Measurements from ENCODE around the gene CD8A.

The CD8A gene

GRCh38 chr2:86782748-86783147, 8.0 kb downstream of the CD8A start (continued):
- TF ChIP-seq POU6F1 (CRISPR knock-in tag; IDR thresholded peaks at IDR 0.05; ENCODE audit: borderline replicate concordance, low read depth) (no peak), CSDC2 (CRISPR knock-in tag; IDR thresholded peaks at IDR 0.05) (no peak)

DNA sequence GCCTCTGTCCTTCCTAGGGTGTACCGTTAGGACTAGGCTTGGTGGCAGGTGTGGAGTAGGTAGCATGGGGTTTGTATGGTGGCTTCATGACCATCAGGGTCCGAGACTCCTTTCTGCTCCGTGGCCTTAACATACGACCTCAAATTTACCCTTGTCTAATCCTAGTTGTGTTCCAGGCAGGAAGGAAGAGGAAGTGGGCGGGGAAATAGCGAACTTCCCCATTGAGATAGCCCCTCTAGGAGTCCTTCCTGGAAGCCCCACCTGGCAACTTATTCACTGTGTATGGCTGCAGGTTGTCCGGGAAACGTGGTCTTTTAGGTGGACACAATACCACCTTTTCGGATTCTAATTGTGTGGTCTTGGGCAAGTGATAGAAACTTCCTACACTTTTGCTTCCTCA, 9.3 kb downstream of the CD8A start:
- ATAC-seq = no peak
- no peak for TF ChIP-seq RARB (CRISPR knock-in tag; IDR thresholded peaks at IDR 0.05)
- TF ChIP-seq, protein P1, sequence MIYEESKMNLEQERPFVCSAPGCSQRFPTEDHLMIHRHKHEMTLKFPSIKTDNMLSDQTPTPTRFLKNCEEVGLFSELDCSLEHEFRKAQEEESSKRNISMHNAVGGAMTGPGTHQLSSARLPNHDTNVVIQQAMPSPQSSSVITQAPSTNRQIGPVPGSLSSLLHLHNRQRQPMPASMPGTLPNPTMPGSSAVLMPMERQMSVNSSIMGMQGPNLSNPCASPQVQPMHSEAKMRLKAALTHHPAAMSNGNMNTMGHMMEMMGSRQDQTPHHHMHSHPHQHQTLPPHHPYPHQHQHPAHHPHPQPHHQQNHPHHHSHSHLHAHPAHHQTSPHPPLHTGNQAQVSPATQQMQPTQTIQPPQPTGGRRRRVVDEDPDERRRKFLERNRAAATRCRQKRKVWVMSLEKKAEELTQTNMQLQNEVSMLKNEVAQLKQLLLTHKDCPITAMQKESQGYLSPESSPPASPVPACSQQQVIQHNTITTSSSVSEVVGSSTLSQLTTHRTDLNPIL (CRISPR knock-in tag; IDR thresholded peaks at IDR 0.05; ENCODE audit: low read depth) = no peak
- TF ChIP-seq CSDC2 (CRISPR knock-in tag; IDR thresholded peaks at IDR 0.05) = no peak

- ATAC-seq = no peak
- TF ChIP-seq CSDC2 (CRISPR knock-in tag; IDR thresholded peaks at IDR 0.05) (no peak), ZNF8 (CRISPR knock-in tag; IDR thresholded peaks at IDR 0.05) (no peak), RARB (CRISPR knock-in tag; IDR thresholded peaks at IDR 0.05) (no peak), TCF4 (CRISPR knock-in tag; IDR thresholded peaks at IDR 0.05; ENCODE audit: borderline replicate concordance) (no peak), TOX (CRISPR knock-in tag; IDR thresholded peaks at IDR 0.05; ENCODE audit: borderline replicate concordance) (no peak), ZFP3 (CRISPR knock-in tag; IDR thresholded peaks at IDR 0.05) (no peak), ZC3H10 (CRISPR knock-in tag; IDR thresholded peaks at IDR 0.05) (no peak), ZNF565 (CRISPR knock-in tag; conservative IDR thresholded peaks at IDR 0.05; ENCODE audit: low read depth) (no peak)
- TF ChIP-seq, protein P1 (CRISPR knock-in tag; IDR thresholded peaks at IDR 0.05; ENCODE audit: low read depth) = no peak
Observed at GRCh38 chr2:86779971-86780370, 10.7 kb downstream of the CD8A start.

DNA sequence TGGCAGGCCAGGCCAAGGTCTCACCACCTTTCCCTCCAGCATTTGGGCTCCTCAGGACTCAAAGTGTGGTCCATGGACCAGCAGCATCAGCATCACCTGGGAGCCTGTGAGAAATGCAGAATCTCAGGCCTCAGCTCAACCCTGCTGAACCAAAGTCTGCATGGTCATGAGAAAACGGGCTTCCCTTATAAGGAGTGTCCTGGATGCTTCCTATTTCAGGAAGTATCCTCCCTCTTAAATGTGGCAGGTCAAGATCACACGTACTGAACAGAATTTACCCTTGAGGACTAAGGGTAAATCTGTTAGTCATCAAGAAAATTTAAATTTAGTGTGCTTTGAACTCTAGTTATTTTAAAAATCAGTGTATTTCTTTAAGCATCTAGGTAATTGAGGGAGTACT, 11.8 kb downstream of the CD8A start:
- ATAC-seq = no peak
- no peak for TF ChIP-seq PATZ1 (CRISPR knock-in tag; IDR thresholded peaks at IDR 0.05; ENCODE audit: borderline replicate concordance)
- no peak for TF ChIP-seq ZC3H10 (CRISPR knock-in tag; IDR thresholded peaks at IDR 0.05)

DNA sequence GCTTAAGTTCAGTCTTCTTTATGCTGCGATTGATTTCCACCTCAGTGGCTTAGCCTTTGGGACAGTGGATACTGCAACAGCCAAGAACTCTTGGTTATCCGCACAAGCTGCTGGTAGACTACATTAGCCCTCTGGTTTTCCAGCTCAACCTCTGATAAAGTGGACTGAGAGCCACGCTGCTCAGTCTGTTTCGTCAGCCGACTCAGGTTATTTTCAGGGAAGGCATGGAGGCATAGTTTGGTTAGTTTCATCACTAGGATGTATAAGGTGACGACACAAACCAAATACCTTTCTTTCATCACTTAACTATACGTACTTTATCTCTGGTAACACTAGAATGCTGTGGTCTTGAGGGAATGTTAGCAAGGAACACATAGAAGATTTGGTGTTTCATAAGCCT, 14.2 kb downstream of the CD8A start:
- ATAC-seq = no peak
- TF ChIP-seq PPARA (CRISPR knock-in tag; IDR thresholded peaks at IDR 0.05; ENCODE audit: borderline replicate concordance) = no peak
- TF ChIP-seq BACH2 (CRISPR knock-in tag; IDR thresholded peaks at IDR 0.05; ENCODE audit: borderline replicate concordance) = no peak
- TF ChIP-seq ESRRG (CRISPR knock-in tag; IDR thresholded peaks at IDR 0.05) = no peak
- no peak for TF ChIP-seq ZFP3 (CRISPR knock-in tag; IDR thresholded peaks at IDR 0.05)
- TF ChIP-seq GLIS3 (CRISPR knock-in tag; IDR thresholded peaks at IDR 0.05) = no peak
- TF ChIP-seq SNAI2 (CRISPR knock-in tag; IDR thresholded peaks at IDR 0.05) = no peak
- TF ChIP-seq ZFP30 (CRISPR knock-in tag; IDR thresholded peaks at IDR 0.05) = no peak
- TF ChIP-seq TSHZ2 (CRISPR knock-in tag; IDR thresholded peaks at IDR 0.05) = no peak
- TF ChIP-seq POU6F1 (CRISPR knock-in tag; IDR thresholded peaks at IDR 0.05; ENCODE audit: borderline replicate concordance, low read depth) = no peak
- TF ChIP-seq, protein P2, sequence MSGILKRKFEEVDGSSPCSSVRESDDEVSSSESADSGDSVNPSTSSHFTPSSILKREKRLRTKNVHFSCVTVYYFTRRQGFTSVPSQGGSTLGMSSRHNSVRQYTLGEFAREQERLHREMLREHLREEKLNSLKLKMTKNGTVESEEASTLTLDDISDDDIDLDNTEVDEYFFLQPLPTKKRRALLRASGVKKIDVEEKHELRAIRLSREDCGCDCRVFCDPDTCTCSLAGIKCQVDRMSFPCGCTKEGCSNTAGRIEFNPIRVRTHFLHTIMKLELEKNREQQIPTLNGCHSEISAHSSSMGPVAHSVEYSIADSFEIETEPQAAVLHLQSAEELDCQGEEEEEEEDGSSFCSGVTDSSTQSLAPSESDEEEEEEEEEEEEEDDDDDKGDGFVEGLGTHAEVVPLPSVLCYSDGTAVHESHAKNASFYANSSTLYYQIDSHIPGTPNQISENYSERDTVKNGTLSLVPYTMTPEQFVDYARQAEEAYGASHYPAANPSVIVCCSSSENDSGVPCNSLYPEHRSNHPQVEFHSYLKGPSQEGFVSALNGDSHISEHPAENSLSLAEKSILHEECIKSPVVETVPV (CRISPR knock-in tag; IDR thresholded peaks at IDR 0.05) = no peak
- TF ChIP-seq ZNF8 (CRISPR knock-in tag; IDR thresholded peaks at IDR 0.05) = no peak

Measured in SK-N-SH treated with all-trans-retinoic acid at 6 μM for 48 hours (cell line).